ENCODE measurements around the gene TRAPPC2L.

Gene TRAPPC2L

DNA sequence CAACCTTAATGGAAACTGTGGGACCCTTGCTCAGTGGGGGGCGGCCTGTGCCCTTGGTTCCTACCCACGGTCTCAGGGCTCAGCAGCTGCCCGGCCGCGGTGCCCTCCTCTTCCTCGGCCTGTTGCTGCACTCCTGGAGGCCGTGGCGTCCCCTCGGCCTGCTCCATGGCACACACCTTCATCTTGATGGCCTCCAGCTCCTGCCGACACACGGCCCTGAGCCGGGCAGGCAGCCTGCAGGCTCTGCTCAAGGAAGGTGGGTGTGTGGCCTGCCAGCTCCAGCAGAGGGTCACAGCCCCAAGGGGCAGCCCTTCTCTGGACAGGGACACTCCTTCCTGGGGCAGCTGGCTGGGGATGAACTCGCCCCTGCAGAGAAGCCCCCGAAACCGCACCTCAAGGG, 8.8 kb downstream of the TRAPPC2L start:
- Histone ChIP-seq H3K4me1 (ENCODE audit: low read length) (no peaks in the 10 kb centered on the region), H3K9me3 (replicated peaks; ENCODE audit: insufficient read depth, low read length) (no peaks in the 10 kb centered on the region), H3K4me3 (ENCODE audit: low read length) (no peak overlapping the region), H3K9ac (ENCODE audit: low read length) (no peak overlapping the region), H3F3A (ENCODE audit: insufficient read depth, low read length) (no peaks in the 10 kb centered on the region), H3K27me3 (replicated peaks; ENCODE audit: insufficient read depth, low read length) (no peaks in the 10 kb centered on the region; the same call in none of the 2 replicates), H3K36me3 (replicated peaks; ENCODE audit: insufficient read depth, low read length) (no peaks in the 10 kb centered on the region), H3K27ac (ENCODE audit: low read length) (no peak overlapping the region), H4K20me1 (ENCODE audit: insufficient read depth, low read length) (no peaks in the 10 kb centered on the region), H2AFZ (ENCODE audit: low read length) (no peak overlapping the region), H3K9me2 (replicated peaks; ENCODE audit: insufficient read depth, low read length) (no peaks in the 10 kb centered on the region), H3K4me2 (ENCODE audit: low read depth, low read length) (no peak overlapping the region), H3K79me2 (ENCODE audit: low read length) (no peaks in the 10 kb centered on the region)
- no peak for DNase-seq
- no peak for TF ChIP-seq CTCF (IDR thresholded peaks at IDR 0.05; ENCODE audit: low read length)

DNA sequence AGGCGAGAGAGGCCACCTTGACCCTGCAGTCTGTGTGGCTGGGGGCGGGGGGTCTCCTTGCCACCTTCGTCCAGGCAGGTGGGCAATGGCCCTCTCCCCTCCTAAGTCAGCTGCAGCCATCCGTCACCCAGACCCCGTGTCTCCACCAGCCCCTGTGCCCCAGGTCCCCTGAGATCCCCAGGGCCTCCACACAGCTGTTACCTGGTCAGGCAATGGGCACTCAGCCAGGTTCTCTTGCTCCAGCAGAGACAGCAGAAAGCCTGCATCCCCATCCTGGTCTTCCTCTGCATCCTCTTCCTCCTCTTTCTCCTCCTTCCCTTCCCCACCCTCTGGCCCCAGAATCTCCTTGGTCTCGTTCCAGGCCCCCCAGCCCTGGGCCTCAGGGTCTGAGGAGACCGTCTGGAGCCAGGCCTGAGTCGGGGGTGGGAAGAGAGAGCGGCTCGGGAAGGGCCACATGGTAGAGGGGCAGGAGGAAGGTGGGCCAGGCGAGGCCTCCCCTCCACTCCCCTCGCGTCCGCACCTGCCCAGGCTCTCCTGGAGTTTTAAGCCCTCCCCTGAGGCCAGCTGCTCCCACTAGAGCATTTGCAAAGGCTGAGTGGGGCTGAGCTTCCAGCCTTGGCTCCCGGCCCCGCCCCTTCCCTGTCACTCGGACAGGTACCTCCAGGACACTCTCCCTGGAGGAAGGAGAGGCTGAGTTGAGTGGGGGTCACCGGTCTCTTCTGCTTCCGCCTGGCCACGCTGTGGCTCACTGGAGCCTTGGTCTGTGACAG, 9.4 kb downstream of the TRAPPC2L start, which contains the start of gene PABPN1L:
TSS of gene PABPN1L (minus strand) at position 510 of the 770 bp plus-strand sequence. CDS start at position 456, 54 bp downstream.
- Histone ChIP-seq H3K79me2 (ENCODE audit: low read length) (no peaks in the 10 kb centered on the region), H3F3A (ENCODE audit: insufficient read depth, low read length) (no peaks in the 10 kb centered on the region), H4K20me1 (ENCODE audit: insufficient read depth, low read length) (no peaks in the 10 kb centered on the region), H3K27me3 (replicated peaks; ENCODE audit: insufficient read depth, low read length) (no peaks in the 10 kb centered on the region; the same call in none of the 2 replicates), H3K27ac (ENCODE audit: low read length) (no peak within 1 kb of the TSS), H3K9me2 (replicated peaks; ENCODE audit: insufficient read depth, low read length) (no peaks in the 10 kb centered on the region), H3K9me3 (replicated peaks; ENCODE audit: insufficient read depth, low read length) (no peaks in the 10 kb centered on the region), H3K4me2 (ENCODE audit: low read depth, low read length) (no peak within 1 kb of the TSS), H3K36me3 (replicated peaks; ENCODE audit: insufficient read depth, low read length) (no peaks in the 10 kb centered on the region), H3K9ac (ENCODE audit: low read length) (no peak within 1 kb of the TSS), H3K4me3 (ENCODE audit: low read length) (no peak within 1 kb of the TSS), H3K4me1 (ENCODE audit: low read length) (no peaks in the 10 kb centered on the region), H2AFZ (ENCODE audit: low read length) (no peak within 1 kb of the TSS)
- no peak for DNase-seq
- TF ChIP-seq EZH2 (optimal IDR thresholded peaks at IDR 0.05; ENCODE audit: low read depth, low read length) (no peak), EZH2phosphoT487 (IDR thresholded peaks at IDR 0.05; ENCODE audit: low read length) (no peak), CTCF (IDR thresholded peaks at IDR 0.05; ENCODE audit: low read length) (no peak)

DNA sequence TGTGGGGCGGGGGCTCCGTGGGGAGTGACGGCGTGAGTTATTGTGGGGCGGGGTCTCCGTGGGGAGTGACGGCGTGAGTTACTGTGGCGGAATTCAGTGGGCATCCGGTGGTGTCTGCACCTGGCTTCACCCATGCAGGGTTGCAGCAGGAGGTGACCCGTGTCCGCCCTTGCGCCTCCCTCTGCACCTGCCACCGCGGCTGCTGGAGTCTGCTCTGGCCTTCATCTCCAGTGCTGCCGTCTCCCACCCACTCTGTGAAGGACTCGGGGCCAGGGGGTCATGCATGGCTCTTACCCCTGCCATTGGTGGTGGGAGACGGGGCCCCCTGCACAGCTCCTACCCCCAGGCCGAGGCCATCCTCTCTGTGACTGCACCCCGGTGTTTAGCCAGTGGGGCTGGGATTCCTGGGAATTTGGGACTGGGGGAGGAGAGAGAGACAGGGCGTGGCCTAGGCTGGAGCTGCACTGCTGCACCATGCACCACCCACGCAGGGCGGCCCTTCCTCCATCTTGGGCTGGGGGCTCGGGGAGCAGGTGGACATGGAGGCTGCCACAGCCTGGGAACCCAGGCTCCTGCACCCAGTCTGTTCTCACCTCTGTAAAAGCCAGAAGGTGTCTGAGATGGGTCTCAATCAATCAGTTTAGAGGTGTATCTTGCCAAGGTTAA, 10.8 kb downstream of the TRAPPC2L start:
- no peak for TF ChIP-seq CTCF (IDR thresholded peaks at IDR 0.05; ENCODE audit: low read length)
- no peak for TF ChIP-seq EZH2phosphoT487 (IDR thresholded peaks at IDR 0.05; ENCODE audit: low read length)
- TF ChIP-seq EZH2 (optimal IDR thresholded peaks at IDR 0.05; ENCODE audit: low read depth, low read length), result no peak

More for the DNA sequence above, 10.8 kb downstream of the TRAPPC2L start:
- H3K9me3 ChIP-seq (replicated peaks; ENCODE audit: insufficient read depth, low read length), result no peaks in the 10 kb centered on the region
- H3K79me2 ChIP-seq (ENCODE audit: low read length), result no peaks in the 10 kb centered on the region
- H3K4me2 ChIP-seq (ENCODE audit: low read depth, low read length), result no peak overlapping the region
- H4K20me1 ChIP-seq (ENCODE audit: insufficient read depth, low read length), result no peaks in the 10 kb centered on the region
- H3K36me3 ChIP-seq (replicated peaks; ENCODE audit: insufficient read depth, low read length), result no peaks in the 10 kb centered on the region
- no peaks in the 10 kb centered on the region for H3F3A ChIP-seq (ENCODE audit: insufficient read depth, low read length)
- no peaks in the 10 kb centered on the region for H3K9me2 ChIP-seq (replicated peaks; ENCODE audit: insufficient read depth, low read length)
- no peaks in the 10 kb centered on the region; the same call in none of the 2 replicates for H3K27me3 ChIP-seq (replicated peaks; ENCODE audit: insufficient read depth, low read length)
- no peaks in the 10 kb centered on the region for H3K4me1 ChIP-seq (ENCODE audit: low read length)
- DNase-seq, result no peak
- H3K27ac ChIP-seq (ENCODE audit: low read length), result no peak overlapping the region
- H2AFZ ChIP-seq (ENCODE audit: low read length), result no peak overlapping the region
- H3K4me3 ChIP-seq (ENCODE audit: low read length), result no peak overlapping the region
- H3K9ac ChIP-seq (ENCODE audit: low read length), result no peak overlapping the region
